ENCODE measurements around the gene ALK.
"Not testable (repeated sequence)": the region's sequence is repeated elsewhere in the genome, so short reads cannot be mapped to it uniquely, and the experiment has no call there.

The ALK gene

GRCh38 chr2:29273685-29274611 lies 647.4 kb downstream of the ALK start:
- no peak for DNase-seq (ENCODE audit: low read depth)

- DNase-seq (ENCODE audit: low read depth) = no peak
Observed at GRCh38 chr2:29273004-29273684, 648.2 kb downstream of the ALK start.

GRCh38 chr2:29272311-29272710 lies 649.1 kb downstream of the ALK start:
- DNase-seq (ENCODE audit: low read depth) = no peak

GRCh38 chr2:29270701-29271121 lies 650.7 kb downstream of the ALK start:
- DNase-seq (ENCODE audit: low read depth) = no peak

- no peak for DNase-seq (ENCODE audit: low read depth)
Observed at GRCh38 chr2:29269765-29270109, 651.6 kb downstream of the ALK start.

GRCh38 chr2:29269095-29269764 lies 652.2 kb downstream of the ALK start:
- no peak for DNase-seq (ENCODE audit: low read depth)

- DNase-seq (ENCODE audit: low read depth) = no peak
Observed at GRCh38 chr2:29267720-29268119, 653.7 kb downstream of the ALK start.

GRCh38 chr2:29263886-29264285 lies 657.5 kb downstream of the ALK start:
- DNase-seq (ENCODE audit: low read depth) = no peak

GRCh38 chr2:29262681-29263260 lies 658.6 kb downstream of the ALK start:
- no peak for DNase-seq (ENCODE audit: low read depth)

- DNase-seq (ENCODE audit: low read depth) = no peak
Observed at GRCh38 chr2:29261003-29261402, 660.4 kb downstream of the ALK start.

GRCh38 chr2:29260142-29260772 lies 661.1 kb downstream of the ALK start:
- no peak for DNase-seq (ENCODE audit: low read depth)

- no peak for DNase-seq (ENCODE audit: low read depth)
Observed at GRCh38 chr2:29259221-29259620, 662.2 kb downstream of the ALK start.

- DNase-seq (ENCODE audit: low read depth) = no peak
Observed at GRCh38 chr2:29255004-29255403, 666.4 kb downstream of the ALK start.

GRCh38 chr2:29253495-29254275 lies 667.7 kb downstream of the ALK start:
- DNase-seq (ENCODE audit: low read depth) = not testable (repeated sequence)

- DNase-seq (ENCODE audit: low read depth) = no peak
Observed at GRCh38 chr2:29253026-29253425, 668.4 kb downstream of the ALK start.

- DNase-seq (ENCODE audit: low read depth) = no peak
Observed at GRCh38 chr2:29251406-29251805, 670.0 kb downstream of the ALK start.

- no peak for DNase-seq (ENCODE audit: low read depth)
Observed at GRCh38 chr2:29250977-29251376, 670.4 kb downstream of the ALK start.

GRCh38 chr2:29249666-29250253 lies 671.6 kb downstream of the ALK start:
- no peak for DNase-seq (ENCODE audit: low read depth)

- no peak for DNase-seq (ENCODE audit: low read depth)
Observed at GRCh38 chr2:29247336-29247914, 674.0 kb downstream of the ALK start.
